GM04504 (cell line): ENCODE data around the gene CMAS.
"Not testable (repeated sequence)": the region's sequence is repeated elsewhere in the genome, so short reads cannot be mapped to it uniquely, and the experiment has no call there.

Experiments
- DNase-seq: peaks from one replicate; pipeline ENCODE4 v3.0.0-alpha.2; 2012; ENCODE audit warnings: low read depth

The CMAS gene

DNA sequence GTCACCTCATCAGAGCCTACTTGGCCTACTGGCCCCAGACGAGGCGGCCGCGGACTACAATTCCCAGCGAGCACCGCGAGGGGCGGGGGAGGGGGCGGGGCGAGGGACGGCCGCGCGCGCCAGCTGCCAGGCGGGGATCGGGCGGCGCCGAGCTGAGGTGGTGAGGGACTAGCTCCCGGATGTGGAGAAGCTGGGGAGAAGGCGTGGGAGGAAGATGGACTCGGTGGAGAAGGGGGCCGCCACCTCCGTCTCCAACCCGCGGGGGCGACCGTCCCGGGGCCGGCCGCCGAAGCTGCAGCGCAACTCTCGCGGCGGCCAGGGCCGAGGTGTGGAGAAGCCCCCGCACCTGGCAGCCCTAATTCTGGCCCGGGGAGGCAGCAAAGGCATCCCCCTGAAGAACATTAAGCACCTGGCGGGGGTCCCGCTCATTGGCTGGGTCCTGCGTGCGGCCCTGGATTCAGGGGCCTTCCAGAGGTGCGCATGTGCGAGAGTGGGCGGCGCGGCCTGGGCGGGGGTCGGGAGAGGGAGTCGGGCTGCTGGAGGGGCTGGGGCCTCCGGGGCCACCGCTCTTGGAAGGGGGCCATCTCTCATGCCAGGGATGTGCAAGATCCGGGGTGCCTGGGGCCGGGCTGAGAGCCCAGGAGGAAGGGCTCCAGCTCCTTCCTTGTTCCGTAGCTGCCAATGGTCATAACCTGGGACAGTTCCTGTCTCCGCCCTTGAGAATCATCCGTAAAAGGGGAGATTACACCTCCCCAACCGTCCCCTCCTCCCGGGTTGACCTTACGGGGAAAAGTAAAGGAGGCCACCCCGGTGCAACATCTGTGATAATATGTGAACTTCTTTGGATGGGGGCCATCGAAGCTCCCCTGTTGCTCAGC, at the start of gene CMAS:
TSS of gene CMAS (plus strand) at position 129 of the 878 bp plus-strand sequence. CDS start at position 215, 86 bp downstream.
- peak; percentile 35 for DNase-seq

GRCh38 chr12:21998295-21998694, 47.7 kb upstream of the CMAS start:
- no peak for DNase-seq

DNA sequence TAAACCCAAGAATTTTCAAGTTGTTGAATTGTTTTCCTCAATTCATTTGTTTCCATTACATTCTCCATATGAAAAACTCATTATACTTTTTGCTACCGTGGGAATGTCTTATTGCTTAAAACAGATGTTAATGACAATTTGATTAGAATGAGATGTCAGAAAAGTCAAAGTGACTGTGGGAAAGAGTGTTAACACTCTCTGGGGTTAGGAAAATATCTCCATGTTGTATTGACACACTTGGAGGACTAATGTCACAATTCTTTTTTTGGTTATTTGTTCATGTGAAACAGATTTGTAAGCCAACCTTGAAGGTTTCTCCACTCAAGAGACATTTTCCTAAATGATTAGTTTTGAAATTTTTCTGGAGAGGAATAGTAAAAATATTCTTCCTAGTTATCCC, 47.2 kb upstream of the CMAS start:
- no peak for DNase-seq

GRCh38 chr12:22002430-22002829, 43.6 kb upstream of the CMAS start:
- DNase-seq = no peak

DNA sequence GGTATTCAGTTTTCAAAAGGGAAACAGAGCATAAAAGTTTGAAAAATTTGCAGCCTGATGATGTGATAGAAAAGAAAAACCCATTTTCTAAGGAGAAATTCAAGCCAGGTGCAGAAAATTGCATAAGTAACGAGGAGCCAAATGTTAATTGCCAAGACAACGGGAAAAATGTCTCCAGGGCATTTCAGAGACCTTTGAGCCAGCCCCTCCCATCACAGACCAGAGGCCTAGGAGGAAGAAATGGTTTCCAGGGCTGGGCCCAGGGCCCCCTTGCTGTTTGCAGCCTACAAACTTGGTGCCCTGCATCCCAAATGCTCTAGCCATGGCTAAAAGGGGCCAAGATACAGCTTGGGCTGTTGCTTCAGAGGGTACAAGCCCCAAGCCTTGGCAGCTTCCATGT, 38.2 kb upstream of the CMAS start:
- not testable (repeated sequence) for DNase-seq

- no peak for DNase-seq
Measured at GRCh38 chr12:22008196-22008595, 37.8 kb upstream of the CMAS start.

- DNase-seq = no peak
Measured at GRCh38 chr12:22014041-22014782, 31.8 kb upstream of the CMAS start.

DNA sequence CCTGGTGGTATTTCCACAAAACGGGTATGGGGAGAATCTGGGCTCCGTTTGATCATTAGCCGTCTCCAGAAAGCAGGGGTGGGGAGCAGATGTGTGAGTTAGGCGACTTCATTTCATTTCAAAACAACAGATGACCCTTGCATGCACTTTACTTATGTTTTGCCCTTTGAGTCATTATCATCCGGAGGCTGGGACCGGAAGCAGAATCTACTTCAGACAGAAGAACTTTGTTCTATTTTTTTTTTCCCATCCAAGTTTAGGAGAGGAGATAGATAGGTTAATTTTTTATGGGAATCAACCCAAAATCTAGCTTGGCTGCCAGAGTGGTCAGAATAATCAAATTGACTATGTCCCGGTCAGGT, 31.3 kb upstream of the CMAS start:
- DNase-seq = no peak

DNA sequence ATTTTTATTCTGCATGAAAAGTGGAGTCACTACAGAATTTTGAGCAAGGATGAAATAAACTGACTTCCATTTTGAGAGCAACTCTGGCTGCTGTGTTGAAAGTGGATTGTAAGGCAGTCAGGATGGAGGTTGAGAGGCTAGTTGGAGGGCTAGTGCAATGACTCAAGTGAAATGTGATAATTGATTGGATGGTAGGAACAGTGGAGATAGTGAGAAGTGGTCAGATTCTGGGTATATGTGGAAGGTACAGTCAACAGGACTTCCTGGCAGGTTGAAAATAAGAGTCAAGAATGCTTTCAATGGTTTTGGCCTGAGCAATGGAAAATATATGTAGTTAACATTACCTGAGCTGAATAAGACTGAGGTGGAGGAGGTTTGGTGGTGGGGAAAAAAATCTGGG, 29.0 kb upstream of the CMAS start:
- no peak for DNase-seq

- DNase-seq = no peak
Measured at GRCh38 chr12:22018860-22019259, 27.2 kb upstream of the CMAS start.

DNA sequence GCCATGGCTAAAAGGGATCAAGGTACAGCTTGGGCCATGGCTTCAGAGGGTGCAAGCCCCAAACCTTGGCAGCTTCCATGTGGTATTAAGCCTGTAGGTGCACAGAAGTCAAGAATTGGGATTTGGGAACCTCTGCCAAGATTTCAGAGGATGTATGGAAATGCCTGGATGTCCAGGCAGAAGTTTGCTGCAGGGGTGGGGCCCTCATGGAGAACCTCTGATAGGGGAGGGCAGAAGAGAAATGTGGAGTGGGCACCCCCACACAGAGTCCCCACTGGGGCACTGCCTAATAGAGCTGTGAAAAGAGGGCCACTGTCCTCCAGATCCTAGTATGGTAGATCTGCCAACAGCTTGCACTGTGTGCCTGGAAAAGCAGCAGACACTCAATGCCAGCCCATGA, 22.5 kb upstream of the CMAS start:
- DNase-seq = not testable (repeated sequence)

GRCh38 chr12:22029491-22029890, 16.5 kb upstream of the CMAS start:
- DNase-seq = no peak

- no peak for DNase-seq
Measured at GRCh38 chr12:22029991-22030390, 16.0 kb upstream of the CMAS start.

DNA sequence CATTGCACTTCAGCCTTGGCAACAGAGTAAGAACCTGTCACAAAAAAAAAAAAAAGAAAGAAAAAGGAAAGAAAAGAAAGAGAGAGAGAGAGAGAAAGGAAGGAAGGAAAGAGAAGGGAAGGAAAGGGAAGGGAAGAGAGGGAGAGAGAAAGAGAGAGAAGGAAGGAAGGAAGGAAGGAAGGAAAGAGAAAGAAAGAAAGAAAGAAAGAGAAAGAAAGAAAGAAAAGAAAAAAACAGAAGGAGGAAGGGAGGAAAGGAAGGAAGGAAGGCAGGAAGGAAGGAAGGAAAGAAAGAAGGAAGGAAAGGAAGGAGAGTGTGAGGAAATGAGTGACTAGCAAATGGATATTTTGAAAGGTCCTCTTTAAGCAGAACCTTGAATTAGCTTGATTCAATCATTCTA, 13.3 kb upstream of the CMAS start:
- no peak for DNase-seq

DNA sequence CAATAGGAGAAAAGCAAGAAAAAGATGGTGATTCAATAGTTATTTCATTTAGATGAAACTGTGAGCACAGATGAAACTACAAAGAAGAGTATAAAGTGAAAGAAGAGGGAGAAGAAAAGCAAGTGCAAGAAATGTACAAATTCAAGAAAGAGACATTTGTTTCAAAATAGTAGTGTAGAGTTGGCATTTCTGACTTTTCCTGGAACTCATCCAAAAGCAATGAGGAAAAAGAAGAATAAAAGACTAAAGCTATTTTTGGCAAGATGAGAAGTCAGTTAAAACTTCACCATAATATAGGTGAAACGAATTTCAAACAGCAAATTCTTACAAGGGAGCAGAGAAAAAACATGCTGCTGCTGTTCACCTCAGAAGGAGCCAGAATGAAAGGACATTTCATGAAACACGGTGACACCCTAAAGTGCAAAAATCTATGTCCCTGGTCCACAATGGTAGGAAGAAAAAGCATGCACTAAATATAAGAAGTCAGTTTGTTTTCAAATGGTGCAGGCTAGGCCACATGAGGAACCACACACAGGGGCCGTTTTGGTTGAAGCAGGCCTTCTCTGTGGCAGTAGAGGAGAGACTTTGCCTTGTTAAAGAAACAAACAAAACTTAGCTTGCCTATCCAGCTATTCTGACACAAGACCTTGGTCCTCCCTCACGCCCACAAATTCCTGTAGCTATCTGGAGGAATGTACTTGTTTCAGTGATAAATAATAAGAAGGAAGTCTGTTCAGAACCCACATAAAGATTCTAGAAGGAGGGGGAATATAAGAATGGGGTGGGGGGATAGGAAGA, 11.1 kb upstream of the CMAS start:
- no peak for DNase-seq

- DNase-seq = no peak
Measured at GRCh38 chr12:22037947-22038346, 8.1 kb upstream of the CMAS start.

GRCh38 chr12:22038734-22039133, 7.3 kb upstream of the CMAS start:
- DNase-seq = no peak

- DNase-seq = no peak
Measured at GRCh38 chr12:22039361-22039760, 6.7 kb upstream of the CMAS start.

GRCh38 chr12:22042976-22043669, 2.9 kb upstream of the CMAS start:
- peak; percentile 38 for DNase-seq

DNA sequence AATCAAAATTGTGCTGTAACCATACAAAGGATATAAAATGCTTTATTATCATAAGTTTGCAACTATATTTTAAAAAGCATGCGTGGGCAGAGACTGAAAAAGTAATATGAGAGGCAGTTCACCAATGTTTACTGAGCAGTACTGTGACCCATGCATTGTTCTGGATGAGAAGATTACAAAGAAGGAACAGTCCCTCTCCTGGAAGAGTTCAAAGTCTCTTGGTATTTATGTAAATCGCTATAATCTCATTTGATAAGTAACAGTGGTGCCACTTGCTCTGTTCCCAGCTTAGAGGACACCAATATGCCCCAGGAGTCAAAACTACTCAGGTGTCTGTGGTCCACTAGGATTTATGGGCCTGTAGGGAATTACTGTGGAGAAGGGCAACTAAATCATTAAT, 2.1 kb upstream of the CMAS start:
- no peak for DNase-seq

DNA sequence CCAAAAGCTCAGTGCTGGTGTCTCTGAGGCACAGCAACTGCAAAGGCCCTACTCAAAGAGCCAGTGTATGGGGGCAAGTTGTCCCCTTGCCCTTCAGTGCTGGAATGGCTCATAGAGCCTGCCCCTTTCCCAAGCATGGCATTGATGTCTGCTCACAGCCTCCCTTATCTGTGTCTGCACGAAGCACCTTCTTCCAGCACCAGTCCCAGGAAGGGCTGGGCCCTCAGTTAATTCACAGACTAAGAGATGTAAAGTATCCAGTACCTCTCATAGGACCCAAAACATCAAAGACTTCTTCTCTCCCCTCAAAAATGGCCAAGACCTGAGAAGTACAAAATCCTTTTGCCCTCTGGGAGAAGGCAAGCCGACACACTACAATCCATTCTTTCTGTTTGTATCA, 1.6 kb upstream of the CMAS start:
- DNase-seq = no peak

- DNase-seq = no peak
Measured at GRCh38 chr12:22046968-22047390, 961 bp downstream of the CMAS start.
